Stimulated activated CD8-positive, alpha-beta memory T cell treated with anti-CD3 and anti-CD28 coated beads, Interleukin-12 subunit alpha, Interleukin-12 subunit beta, amount 100 ng/mL, for 24 hours (primary cell): Measurements from ENCODE around the gene EFHD2.
"Not testable (repeated sequence)": the region's sequence is repeated elsewhere in the genome, so short reads cannot be mapped to it uniquely, and the experiment has no call there.

Experiments
- DNase-seq: peaks from one replicate; pipeline ENCODE4 v3.0.0-alpha.2; 2020; ENCODE audit errors: extremely low read depth

Gene EFHD2

GRCh38 chr1:15409388-15410222 is at the start of gene EFHD2:
TSS of gene EFHD2 (plus strand) at chr1:15409888. CDS start at chr1:15409972, 84 bp downstream.
- DNase-seq, result peak; percentile 71

- no peak for DNase-seq
These were observed 49.0 kb upstream of the EFHD2 start for GRCh38 chr1:15360700-15361099.

GRCh38 chr1:15362096-15362736 is 47.5 kb upstream of the EFHD2 start:
- DNase-seq, result no peak

GRCh38 chr1:15362737-15363128 is 47.0 kb upstream of the EFHD2 start:
- DNase-seq, result no peak

- no peak for DNase-seq
These were observed 44.9 kb upstream of the EFHD2 start for GRCh38 chr1:15364740-15365139.

- no peak for DNase-seq
These were observed 40.8 kb upstream of the EFHD2 start for GRCh38 chr1:15368888-15369287.

- DNase-seq, result no peak
These were observed 39.4 kb upstream of the EFHD2 start for GRCh38 chr1:15370268-15370667.

- DNase-seq, result no peak
These were observed 38.7 kb upstream of the EFHD2 start for GRCh38 chr1:15370781-15371520.

GRCh38 chr1:15371610-15372545 is 37.8 kb upstream of the EFHD2 start:
- DNase-seq, result no peak

- DNase-seq, result no peak
These were observed 31.0 kb upstream of the EFHD2 start for GRCh38 chr1:15378729-15379128.

GRCh38 chr1:15379151-15379550 is 30.5 kb upstream of the EFHD2 start:
- DNase-seq, result not testable (repeated sequence)

GRCh38 chr1:15380601-15381508 is 28.8 kb upstream of the EFHD2 start:
- no peak for DNase-seq

GRCh38 chr1:15381805-15382204 is 27.9 kb upstream of the EFHD2 start:
- no peak for DNase-seq

- no peak for DNase-seq
These were observed 26.8 kb upstream of the EFHD2 start for GRCh38 chr1:15382601-15383518.

GRCh38 chr1:15383810-15384209 is 25.9 kb upstream of the EFHD2 start:
- no peak for DNase-seq

- no peak for DNase-seq
These were observed 25.3 kb upstream of the EFHD2 start for GRCh38 chr1:15384301-15384901.

GRCh38 chr1:15385420-15385819 is 24.3 kb upstream of the EFHD2 start:
- no peak for DNase-seq

- DNase-seq, result no peak
These were observed 23.4 kb upstream of the EFHD2 start for GRCh38 chr1:15386164-15386749.
